ENCODE data around the gene MSL2. TPM values are rescaled to one million over a fixed set of nuclear protein-coding genes. Genes with fewer than 3 reads are reported as not detected.

The MSL2 gene
- total and polyA plus RNA-seq, 11 donors = 3.8 to 29.0 (median 19.1) TPM

GRCh38 chr3:136189859-136190617 is 6.1 kb downstream of the MSL2 start:
- Histone ChIP-seq H3K27ac (peak overlapping the region in 1 of 12 donors; percentile 5), H3K27me3 (no peaks in the 10 kb centered on the region), H3K4me1 (peaks cover 5 to 81% (median 65%) of the 10 kb centered on the region in 12 donors), H3K36me3 (no peaks in the 10 kb centered on the region), H3K9me3 (no peaks in the 10 kb centered on the region), H3K4me3 (no peak overlapping the region)
- TF ChIP-seq POLR2A (IDR thresholded peaks at IDR 0.05) (no peak), CTCF (IDR thresholded peaks at IDR 0.05) (no peak)
- intact Hi-C loops (cut with DNase I) = loop anchor here in 6 of 10 donors (5.0 to 10.0 kb wide), 6 partner anchors 33 to 565 kb away; partner anchors contain the start of genes PPP2R3A (in 2 of the 6) and STAG1 (in 1 of the 6)
- WGBS, 4 donors = 89 to 94% (median 90%) methylated on average over 11 of the region's 11 CpGs
- no peak for DNase-seq
- ATAC-seq = no peak

GRCh38 chr3:136189043-136189442 is 7.1 kb downstream of the MSL2 start:
- Histone ChIP-seq H3K27ac (no peak overlapping the region), H3K36me3 (no peaks in the 10 kb centered on the region), H3K4me3 (no peak overlapping the region), H3K4me1 (peaks cover 5 to 91% (median 70%) of the 10 kb centered on the region in 12 donors), H3K9me3 (no peaks in the 10 kb centered on the region), H3K27me3 (no peaks in the 10 kb centered on the region)
- intact Hi-C loops (cut with DNase I) = no loop called here
- WGBS, 4 donors = 80 to 90% (median 82%) methylated on average over 5 of the region's 5 CpGs
- no peak for TF ChIP-seq CTCF (IDR thresholded peaks at IDR 0.05)
- TF ChIP-seq POLR2A (IDR thresholded peaks at IDR 0.05) = no peak
- DNase-seq (no peak), ATAC-seq (no peak)

- Histone ChIP-seq H3K9me3 (no peaks in the 10 kb centered on the region), H3K36me3 (no peaks in the 10 kb centered on the region), H3K27ac (no peak overlapping the region), H3K4me1 (peaks cover 5 to 94% (median 71%) of the 10 kb centered on the region in 12 donors), H3K27me3 (no peaks in the 10 kb centered on the region), H3K4me3 (no peak overlapping the region)
- WGBS, 4 donors = 69 to 82% (median 77%) methylated on average over 4 of the region's 4 CpGs
- TF ChIP-seq POLR2A (IDR thresholded peaks at IDR 0.05) (no peak), CTCF (IDR thresholded peaks at IDR 0.05) (no peak)
- intact Hi-C loops (cut with DNase I) = no loop called here
- DNase-seq = no peak
- ATAC-seq = no peak
These were observed 8.3 kb downstream of the MSL2 start for GRCh38 chr3:136187868-136188267.

GRCh38 chr3:136186846-136187245 is 9.3 kb downstream of the MSL2 start:
- H3K9me3 ChIP-seq = no peaks in the 10 kb centered on the region
- intact Hi-C loops (cut with DNase I) = no loop called here
- WGBS, 4 donors = 52 to 62% (median 58%) methylated on average over 4 of the region's 4 CpGs
- ATAC-seq (no peak), DNase-seq (no peak)
- peaks cover 5 to 93% (median 60%) of the 10 kb centered on the region in 12 donors for H3K4me1 ChIP-seq
- no peak overlapping the region for H3K4me3 ChIP-seq
- no peaks in the 10 kb centered on the region for H3K36me3 ChIP-seq
- no peaks in the 10 kb centered on the region for H3K27me3 ChIP-seq
- H3K27ac ChIP-seq = no peak overlapping the region
- no peak for TF ChIP-seq CTCF (IDR thresholded peaks at IDR 0.05)
- TF ChIP-seq POLR2A (IDR thresholded peaks at IDR 0.05) = no peak
